Non-pigmented ciliary epithelial cell (primary cell): Measurements from ENCODE around the gene ARL10.
"Not testable (repeated sequence)": the region's sequence is repeated elsewhere in the genome, so short reads cannot be mapped to it uniquely, and the experiment has no call there.

Source experiments
- DNase-seq: peaks from one replicate; pipeline ENCODE4 v3.0.0-alpha.2; 2010; ENCODE audit warnings: low read depth

ARL10 gene

GRCh38 chr5:176388444-176389134, 23.3 kb downstream of the ARL10 start, which contains the start of the genes HIGD2A and NOP16:
HIGD2A (plus strand) TSS chr5:176388751; CDS start chr5:176388820, 69 bp downstream.
NOP16 (minus strand) TSS chr5:176388598; CDS start chr5:176388539, 59 bp downstream.
- DNase-seq: peak; percentile 97

- DNase-seq: no peak
Observed at GRCh38 chr5:176389135-176390123, 24.1 kb downstream of the ARL10 start.

- DNase-seq: no peak
Observed at GRCh38 chr5:176391479-176391878, 26.2 kb downstream of the ARL10 start.

- DNase-seq: no peak
Observed at GRCh38 chr5:176391999-176392398, 26.7 kb downstream of the ARL10 start.

- no peak for DNase-seq
Observed at GRCh38 chr5:176392526-176392925, 27.2 kb downstream of the ARL10 start.

- no peak for DNase-seq
Observed at GRCh38 chr5:176394096-176394495, 28.8 kb downstream of the ARL10 start.

GRCh38 chr5:176394881-176395675, 29.8 kb downstream of the ARL10 start:
- DNase-seq: no peak

- DNase-seq: no peak
Observed at GRCh38 chr5:176396330-176396729, 31.0 kb downstream of the ARL10 start.

GRCh38 chr5:176397736-176398420, 32.6 kb downstream of the ARL10 start:
- no peak for DNase-seq

GRCh38 chr5:176400382-176401156, 35.3 kb downstream of the ARL10 start:
- DNase-seq: no peak

GRCh38 chr5:176401281-176402205, 36.3 kb downstream of the ARL10 start:
- no peak for DNase-seq

- DNase-seq: no peak
Observed at GRCh38 chr5:176405656-176406435, 40.6 kb downstream of the ARL10 start.

- DNase-seq: no peak
Observed at GRCh38 chr5:176406436-176407052, 41.3 kb downstream of the ARL10 start.

GRCh38 chr5:176407456-176408251, 42.4 kb downstream of the ARL10 start:
- no peak for DNase-seq

- DNase-seq: not testable (repeated sequence)
Observed at GRCh38 chr5:176408252-176408573, 42.9 kb downstream of the ARL10 start.

GRCh38 chr5:176408590-176408989, 43.3 kb downstream of the ARL10 start:
- DNase-seq: no peak

GRCh38 chr5:176409765-176410164, 44.5 kb downstream of the ARL10 start:
- no peak for DNase-seq
